Stimulated activated CD4-positive, alpha-beta T cell treated with anti-CD3 and anti-CD28 coated beads, Interleukin-15, amount 100 ng/mL, for 1 hour (primary cell): ENCODE measurements around the gene LCE2D.
A peak's percentile ranks its signal among the peaks of the same experiment; 100 is the strongest.
"Not testable (repeated sequence)": the region's sequence is repeated elsewhere in the genome, so short reads cannot be mapped to it uniquely, and the experiment has no call there.

Experiments used
- DNase-seq, 2 donors: peaks; one replicate each; pipeline ENCODE4 v3.0.0-alpha.2; 2020; ENCODE audit warnings: low read depth in 1 of 2, low spot score in 1 of 2

LCE2D gene, protein sequence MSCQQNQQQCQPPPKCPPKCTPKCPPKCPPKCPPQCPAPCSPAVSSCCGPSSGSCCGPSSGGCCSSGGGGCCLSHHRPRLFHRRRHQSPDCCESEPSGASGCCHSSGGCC

DNA sequence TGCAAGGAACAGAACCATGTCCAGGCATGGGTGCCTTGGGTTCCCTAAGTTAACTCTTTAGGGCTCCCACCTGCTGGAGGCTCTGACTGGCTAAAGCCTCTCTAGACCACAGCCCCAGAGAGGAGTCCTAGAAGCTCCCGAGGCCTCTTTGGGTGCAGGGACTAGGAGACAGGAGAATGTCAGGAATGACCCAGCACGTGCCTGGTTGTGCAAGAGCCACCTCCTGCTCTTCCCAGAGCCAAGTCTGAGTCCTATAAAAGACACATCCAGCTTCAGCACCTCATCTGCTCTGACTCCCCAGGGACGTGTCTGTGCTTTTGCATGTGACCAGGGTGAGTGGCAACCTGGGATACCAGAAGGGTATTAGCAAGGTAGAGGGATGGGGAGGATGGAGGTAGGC, at the start of gene LCE2D:
LCE2D (plus strand) TSS at position 283 of the 400 bp plus-strand sequence. CDS start 726 bp downstream, outside the sequence.
- no peak for DNase-seq

DNA sequence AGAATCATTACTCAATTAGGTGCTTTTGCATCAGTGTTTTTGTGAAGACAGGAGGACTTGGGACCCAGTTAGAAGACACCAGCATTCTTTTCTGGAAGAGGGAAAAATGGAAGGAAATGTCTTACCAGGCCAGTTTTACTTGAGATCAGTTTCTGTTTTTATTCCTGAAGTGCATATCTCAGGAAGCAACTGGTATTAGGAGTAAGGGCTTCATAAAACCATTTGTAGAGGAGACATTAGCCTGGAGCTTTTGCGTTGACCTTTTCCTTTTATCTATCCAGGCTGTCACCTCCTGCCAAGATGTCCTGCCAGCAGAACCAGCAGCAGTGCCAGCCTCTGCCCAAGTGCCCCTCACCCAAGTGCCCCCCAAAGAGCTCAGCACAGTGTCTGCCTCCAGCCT, 49.7 kb upstream of the LCE2D start, which contains the start of gene LCE3B:
LCE3B (plus strand) TSS at position 301 of the 400 bp plus-strand sequence; CDS start at position 301, 0 bp downstream.
- DNase-seq: no peak

DNA sequence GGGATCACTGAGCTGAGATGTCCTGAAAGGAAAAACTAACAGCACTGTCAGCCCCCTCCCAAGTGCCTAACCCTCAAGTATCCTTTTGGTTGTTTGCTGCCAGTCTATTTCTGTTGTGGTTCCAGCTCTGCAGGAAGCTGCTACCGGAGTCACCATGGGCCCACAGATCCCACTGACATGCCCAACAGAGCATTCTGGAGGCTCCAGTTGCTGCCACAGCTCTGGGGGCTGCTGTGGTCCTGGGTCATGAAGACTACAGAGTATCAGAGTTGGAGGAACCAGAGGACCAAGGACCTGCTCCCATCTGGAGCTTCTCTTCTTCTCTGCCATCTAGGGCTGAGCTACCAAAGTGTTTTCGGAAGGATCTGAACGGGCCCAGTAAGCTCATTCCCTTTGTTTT, 41.2 kb upstream of the LCE2D start:
- no peak for DNase-seq

DNA sequence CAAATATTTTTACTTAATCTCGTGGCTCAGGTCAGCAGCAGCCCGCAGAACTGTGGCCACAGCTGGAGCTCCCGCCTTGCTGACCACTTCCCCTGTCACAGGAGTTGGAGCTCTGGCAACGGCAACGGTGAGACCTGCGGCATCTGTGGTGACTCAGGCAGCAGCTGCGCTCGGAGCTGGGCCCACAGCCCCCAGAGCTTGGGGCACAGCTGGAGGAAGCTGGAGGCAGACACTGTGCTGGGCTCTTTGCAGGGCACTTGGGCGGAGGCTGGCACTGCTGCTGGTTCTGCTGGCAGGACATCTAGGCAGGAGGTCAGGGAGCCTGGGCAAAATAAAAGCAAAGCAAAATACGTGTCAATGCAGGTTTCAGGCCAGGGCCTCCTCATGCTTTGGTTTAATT, 40.4 kb upstream of the LCE2D start, which contains the start of gene LCE3A:
LCE3A (minus strand) TSS at position 301 of the 400 bp plus-strand sequence; CDS start at position 301, 0 bp downstream.
- DNase-seq: no peak

DNA sequence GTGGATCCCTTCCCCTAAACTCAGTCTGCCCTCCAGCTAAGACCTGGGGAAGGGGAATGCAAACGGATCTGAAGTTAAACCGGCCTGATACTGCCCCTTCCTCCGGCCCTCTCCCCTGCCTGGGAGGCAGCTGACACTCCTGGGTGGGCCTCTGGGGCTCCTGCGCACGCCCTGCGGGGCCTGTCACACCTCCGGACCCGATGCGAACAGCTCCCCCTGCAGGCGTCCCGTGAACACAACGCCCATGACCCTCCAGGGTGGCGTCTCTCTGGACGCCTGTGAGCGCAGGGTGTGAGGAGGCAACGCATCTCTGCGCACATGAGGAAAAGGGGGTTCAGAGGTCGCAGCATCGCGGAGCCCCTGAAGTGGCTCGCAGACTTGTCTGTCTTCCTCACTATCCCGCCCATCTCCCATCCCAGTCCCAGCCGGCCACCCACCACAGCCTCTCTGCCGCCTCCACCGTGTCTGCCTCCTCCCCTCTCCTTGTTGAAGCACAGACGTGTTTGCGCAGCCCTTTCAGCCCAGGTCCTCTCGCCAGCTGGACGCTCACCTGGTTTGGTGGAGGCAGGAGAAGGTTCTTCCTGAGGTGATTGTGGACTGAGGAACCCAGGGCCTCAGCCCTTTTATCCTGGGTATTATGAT, 39.9 kb upstream of the LCE2D start:
- no peak for DNase-seq

DNA sequence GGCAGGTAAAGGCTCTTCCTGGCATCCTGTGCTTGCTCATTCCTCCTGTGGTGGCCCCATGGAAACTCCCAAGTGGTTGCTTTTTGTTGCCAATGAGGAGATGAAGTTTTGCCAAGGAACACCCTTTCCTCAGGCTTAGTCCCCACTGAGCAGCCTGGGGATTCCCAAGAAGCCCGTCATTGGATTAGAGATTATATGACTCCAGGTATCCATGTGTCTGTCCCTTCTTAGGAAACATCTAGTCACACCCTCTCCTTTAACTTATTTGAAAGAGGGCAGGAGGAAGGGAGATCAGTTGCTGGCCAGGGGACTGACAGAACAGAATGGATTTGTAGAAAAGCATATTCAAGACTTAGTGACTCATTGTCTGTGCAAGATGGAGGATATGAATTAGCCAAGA, 36.4 kb upstream of the LCE2D start:
- DNase-seq: no peak

GRCh38 chr1:152630596-152630995, 32.6 kb upstream of the LCE2D start:
- DNase-seq: no peak

DNA sequence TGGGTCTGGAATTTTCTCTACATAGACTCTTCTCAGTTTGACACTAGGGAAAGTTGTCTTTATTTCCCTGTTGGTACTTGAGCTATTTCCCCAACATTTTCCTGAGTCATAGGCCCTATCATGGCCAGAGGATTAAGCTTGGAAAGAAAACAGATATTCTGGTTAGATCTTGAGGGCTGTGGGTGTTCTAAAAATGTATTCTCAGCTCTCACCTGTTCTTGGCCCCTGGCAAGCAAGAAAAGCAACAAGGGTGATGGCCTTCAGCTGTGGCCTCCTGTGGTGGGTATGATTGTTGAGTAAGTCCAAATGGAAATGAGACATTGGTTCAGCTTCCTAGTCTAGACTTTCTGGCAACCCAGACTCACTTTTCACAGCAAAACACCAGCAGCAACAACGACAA, 22.8 kb upstream of the LCE2D start:
- no peak for DNase-seq

GRCh38 chr1:152643945-152644344, 19.2 kb upstream of the LCE2D start:
- no peak for DNase-seq

DNA sequence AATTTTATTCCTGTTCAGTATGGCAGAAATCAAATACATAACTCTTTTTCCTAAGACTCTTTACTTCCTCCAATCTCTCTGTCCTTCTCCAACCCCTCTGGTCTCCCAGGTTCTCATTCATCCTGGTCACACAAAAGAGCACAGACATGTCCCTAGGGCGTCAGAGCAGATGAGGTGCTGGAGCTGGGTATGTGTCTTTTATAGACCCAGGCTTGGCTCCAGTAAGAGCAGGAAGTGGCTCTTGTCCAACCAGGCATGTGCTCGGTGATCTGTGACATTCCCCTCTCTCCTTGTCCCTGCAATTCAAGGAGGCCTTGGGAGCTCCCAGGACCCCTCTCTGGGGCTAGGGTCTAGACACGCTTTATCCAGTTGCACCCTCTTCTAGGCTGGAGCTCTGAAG, 18.0 kb upstream of the LCE2D start:
- DNase-seq: no peak

DNA sequence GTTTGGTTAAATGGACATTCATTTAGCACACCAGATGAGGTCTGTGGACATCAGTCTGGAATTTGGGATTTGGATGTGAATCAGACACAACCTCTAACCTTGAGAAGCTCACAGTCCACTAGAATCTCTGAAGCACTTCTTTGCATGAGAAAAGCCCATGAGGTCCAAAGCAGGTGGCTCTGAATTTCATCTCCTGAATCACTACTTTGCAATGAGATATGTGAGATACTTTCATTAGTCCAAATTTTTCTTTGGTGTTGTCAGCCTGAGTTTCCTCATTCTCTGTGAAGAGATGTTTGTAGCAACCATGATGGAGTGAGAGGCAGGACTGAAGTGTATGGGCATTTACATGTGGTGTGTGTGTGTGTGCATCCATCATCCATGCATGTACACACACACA, 16.5 kb upstream of the LCE2D start:
- no peak for DNase-seq

GRCh38 chr1:152654110-152654509, 9.1 kb upstream of the LCE2D start:
- DNase-seq: peak in 1 of 2 donors; percentile 2

GRCh38 chr1:152656459-152656858, 6.7 kb upstream of the LCE2D start:
- DNase-seq: no peak

GRCh38 chr1:152657677-152658076, 5.5 kb upstream of the LCE2D start:
- no peak for DNase-seq

DNA sequence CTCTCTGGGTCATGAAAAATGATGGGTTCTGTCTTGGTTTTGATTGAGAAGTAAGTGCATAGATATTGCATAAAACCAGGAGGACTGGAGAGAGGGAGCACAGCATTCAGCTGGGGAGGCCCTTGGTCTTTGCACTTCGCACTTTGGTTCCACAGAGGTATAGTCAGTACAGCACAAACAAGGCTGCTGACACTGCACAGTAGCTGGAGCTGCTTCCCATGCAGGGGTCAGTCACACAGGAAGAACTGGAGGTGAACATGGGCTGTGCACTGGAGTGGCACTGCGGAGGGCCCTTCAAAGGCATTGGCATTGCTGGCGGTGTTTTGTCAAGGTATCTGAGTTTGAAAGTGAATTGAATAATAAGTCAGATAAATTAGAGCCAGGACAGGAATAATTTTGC, 4.5 kb upstream of the LCE2D start:
- DNase-seq: no peak

DNA sequence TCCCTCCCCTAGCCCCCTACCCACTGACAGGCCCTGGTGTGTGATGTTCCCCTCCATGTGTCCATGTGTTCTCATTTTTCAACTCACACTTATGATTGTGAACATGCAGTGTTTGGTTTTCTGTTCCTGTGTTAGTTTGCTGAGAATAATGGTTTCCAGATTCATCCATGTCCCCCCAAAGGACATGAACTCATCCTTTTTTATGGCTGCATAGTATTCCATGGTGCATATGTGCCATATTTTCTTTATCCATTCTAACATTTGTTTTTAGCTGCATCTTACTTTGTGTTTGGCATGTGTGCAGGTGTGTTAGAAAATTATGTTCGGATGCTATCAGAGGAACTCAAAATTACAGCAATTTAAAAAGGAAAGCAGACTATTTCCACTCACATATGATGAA, 3.0 kb downstream of the LCE2D start:
- DNase-seq: not testable (repeated sequence)

GRCh38 chr1:152667648-152668047, 4.5 kb downstream of the LCE2D start:
- no peak for DNase-seq

DNA sequence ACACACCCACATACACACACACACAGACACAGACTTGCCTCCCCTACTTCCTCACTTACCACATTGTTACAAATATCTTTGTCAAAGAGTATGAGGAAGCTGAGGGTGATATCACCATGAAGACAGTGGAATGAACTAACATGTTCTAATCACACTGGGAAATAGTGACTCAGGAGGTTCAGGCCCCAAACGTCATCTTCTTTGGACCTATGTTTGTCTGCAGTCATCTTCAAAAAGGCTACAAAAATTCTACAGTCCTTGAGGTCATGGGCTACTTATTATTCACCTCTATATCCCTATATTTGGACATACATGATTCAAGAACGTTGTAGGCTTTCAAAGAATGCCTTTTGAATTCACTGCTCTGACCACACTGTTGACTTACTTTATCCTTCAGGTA, 9.8 kb downstream of the LCE2D start:
- DNase-seq: no peak

DNA sequence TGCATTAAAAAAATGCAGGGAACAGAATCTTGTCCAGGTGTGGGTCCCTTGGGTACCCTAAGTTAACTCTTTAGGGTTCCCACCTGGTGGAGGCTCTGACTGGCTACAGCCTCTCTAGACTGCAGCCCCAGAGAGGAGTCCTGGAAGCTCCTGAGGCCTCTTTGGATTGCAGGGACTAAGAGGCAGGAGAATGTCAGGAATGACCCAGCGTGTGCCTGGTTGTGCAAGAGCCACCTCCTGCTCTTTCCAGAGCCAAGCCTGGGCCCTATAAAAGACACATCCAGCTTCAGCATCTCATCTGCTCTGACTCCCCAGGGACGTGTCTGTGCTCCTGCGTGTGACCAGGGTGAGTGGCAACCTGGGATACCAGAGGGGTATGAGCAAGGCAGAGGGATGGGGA, 11.8 kb downstream of the LCE2D start, which contains the start of gene LCE2C:
LCE2C (plus strand) TSS at position 297 of the 400 bp plus-strand sequence. CDS start 737 bp downstream, outside the sequence.
- not testable (repeated sequence) for DNase-seq

- DNase-seq: no peak
These were observed 16.3 kb downstream of the LCE2D start for GRCh38 chr1:152679459-152679858.

DNA sequence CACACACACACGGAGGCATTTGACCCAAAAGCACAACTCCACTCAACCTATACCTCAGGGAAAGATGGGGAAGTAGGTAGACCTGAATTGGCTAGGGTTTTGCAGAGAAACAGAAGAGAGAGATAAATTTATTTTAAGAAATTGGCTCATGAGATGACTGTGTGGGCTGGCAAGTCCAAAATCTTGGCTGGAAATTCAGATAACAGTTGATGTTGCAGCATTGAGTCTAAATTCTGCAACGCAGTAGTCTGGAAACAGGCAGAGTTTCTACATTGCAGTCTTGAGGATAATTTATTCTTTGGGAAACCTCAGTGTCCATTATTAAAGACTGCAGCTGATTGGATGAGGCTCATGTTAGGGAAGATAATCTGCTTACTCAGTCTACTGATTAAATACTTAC, 18.4 kb downstream of the LCE2D start:
- DNase-seq: no peak

- no peak for DNase-seq
These were observed 20.7 kb downstream of the LCE2D start for GRCh38 chr1:152683846-152684245.

- not testable (repeated sequence) for DNase-seq
These were observed 22.6 kb downstream of the LCE2D start, which contains the start of gene LCE2B for GRCh38 chr1:152685823-152686222. TSS of gene LCE2B (plus strand) at chr1:152686123. CDS start at chr1:152686844, 721 bp downstream.
